Activated naive CD4-positive, alpha-beta T cell treated with anti-CD3 and anti-CD28 coated beads, Interleukin-2, amount 50 U/mL, for 24 hours (primary cell): ENCODE measurements around the gene CD7.

Experiments used
- H3K27ac Mint-ChIP-seq: one replicate; pipeline ENCODE4 v1.8.0; 2021; ENCODE audit warnings: mild to moderate bottlenecking, mixed read lengths
- H3K27me3 Mint-ChIP-seq: one replicate; pipeline ENCODE4 v1.8.0; 2021; ENCODE audit warnings: mixed read lengths
- H3K36me3 Mint-ChIP-seq: one replicate; pipeline ENCODE4 v1.8.0; 2021; ENCODE audit warnings: mixed read lengths
- H3K4me1 Mint-ChIP-seq: one replicate; pipeline ENCODE4 v1.8.0; 2021; ENCODE audit warnings: mixed read lengths
- H3K4me3 Mint-ChIP-seq: one replicate; pipeline ENCODE4 v1.8.0; 2021; ENCODE audit warnings: mild to moderate bottlenecking, mixed read lengths
- H3K9me3 Mint-ChIP-seq: one replicate; pipeline ENCODE4 v1.8.0; 2021; ENCODE audit warnings: mixed read lengths

CD7 gene

DNA sequence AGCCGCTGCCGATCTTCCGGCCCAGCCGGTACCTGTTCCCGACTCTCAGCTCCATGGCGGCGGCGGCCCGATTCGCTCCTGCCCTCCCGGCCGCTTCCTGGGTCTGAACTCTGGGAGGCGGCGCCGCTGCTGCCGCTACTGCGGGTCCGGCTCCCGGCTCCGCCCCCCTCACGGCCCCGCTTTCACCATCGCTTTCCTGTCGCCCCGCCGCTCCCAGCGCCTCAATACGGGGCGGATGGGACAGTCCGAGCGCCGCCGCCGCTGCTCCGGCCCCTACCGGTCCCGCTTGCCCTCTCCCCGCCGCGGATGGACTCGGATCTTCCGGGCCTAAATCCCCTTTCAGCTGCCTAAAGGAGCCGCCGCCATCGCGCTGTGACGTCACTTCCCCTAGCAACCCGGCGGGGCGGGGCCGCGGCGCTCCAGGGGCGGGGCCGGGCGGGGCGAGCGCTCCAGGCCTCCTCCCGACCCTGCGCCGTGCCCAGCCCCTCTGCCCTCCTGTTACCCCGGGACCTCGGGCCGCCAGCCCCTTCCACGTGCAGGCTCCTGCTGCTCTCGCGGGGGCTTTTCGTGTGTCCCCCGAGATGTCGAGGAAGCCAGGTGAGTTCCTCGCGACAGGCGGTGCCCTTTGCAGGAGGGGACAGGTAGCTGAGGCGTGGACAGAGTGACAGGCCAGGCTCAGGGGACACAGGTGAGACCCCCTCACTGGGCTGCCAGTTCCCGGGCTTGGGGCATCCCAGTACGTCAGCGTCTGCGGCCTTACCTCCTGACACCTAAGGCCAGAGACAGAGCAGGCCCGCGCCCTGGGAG lies 43.9 kb downstream of the CD7 start, which contains the start of gene CSNK1D:
TSS of gene CSNK1D (minus strand) at position 374 of the 807 bp plus-strand sequence. CDS start at position 55, 319 bp downstream.
- no peaks in the 10 kb centered on the region for H3K9me3 Mint-ChIP-seq

DNA sequence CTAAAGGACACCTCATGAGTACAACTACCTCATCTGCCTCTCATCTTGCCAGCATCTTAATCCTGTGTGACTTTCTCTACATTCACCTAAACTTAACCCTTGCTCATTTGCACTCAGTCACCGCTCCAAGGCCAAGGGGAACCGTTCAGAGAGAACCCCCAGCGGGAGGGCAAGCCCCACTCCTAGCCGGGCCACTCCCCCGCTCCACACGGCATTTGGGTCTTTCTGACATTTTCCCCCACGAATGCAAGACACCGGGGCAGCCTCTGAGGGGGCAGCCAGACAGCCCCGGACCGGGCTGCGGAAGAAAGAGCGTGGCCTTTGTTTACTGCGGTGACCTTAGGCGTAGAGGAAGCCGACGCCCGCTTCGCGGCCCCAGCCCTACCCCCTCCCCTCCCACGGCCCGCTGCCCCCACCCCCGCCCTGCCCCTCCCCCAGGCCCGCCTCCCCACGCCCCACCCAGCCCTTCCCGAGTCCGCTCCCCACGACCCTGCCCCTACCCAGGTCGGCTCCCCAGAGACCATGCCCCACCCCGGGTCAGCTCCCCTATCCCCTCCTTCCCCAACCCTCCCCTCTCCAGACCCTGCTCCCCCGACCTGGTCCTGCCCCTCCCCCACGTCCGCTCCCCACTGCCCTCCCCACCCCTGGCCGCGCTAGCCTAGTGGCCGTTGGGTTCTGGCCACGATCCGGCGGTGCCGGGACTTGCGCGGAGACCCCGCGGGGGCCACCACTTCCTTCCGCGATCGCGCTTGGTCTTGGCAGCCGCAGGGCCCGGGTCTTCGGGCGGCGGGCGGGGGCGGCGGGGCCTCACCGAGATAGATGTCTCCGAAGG lies 44.7 kb downstream of the CD7 start:
- H3K27ac Mint-ChIP-seq: peak overlapping the region; percentile 99
- peak overlapping the region; percentile 94 for H3K4me3 Mint-ChIP-seq
- H3K36me3 Mint-ChIP-seq: peaks cover 4% of the 10 kb centered on the region
- H3K9me3 Mint-ChIP-seq: no peaks in the 10 kb centered on the region
- H3K27me3 Mint-ChIP-seq: no peaks in the 10 kb centered on the region
- H3K4me1 Mint-ChIP-seq: peaks cover 47% of the 10 kb centered on the region

More for the DNA sequence above, 43.9 kb downstream of the CD7 start, which contains the start of gene CSNK1D:
- Mint-ChIP-seq H3K27me3 (no peaks in the 10 kb centered on the region), H3K36me3 (peaks cover 4% of the 10 kb centered on the region), H3K4me3 (peak within 1 kb of the TSS; percentile 94), H3K27ac (peak within 1 kb of the TSS; percentile 99), H3K4me1 (peaks cover 39% of the 10 kb centered on the region)

DNA sequence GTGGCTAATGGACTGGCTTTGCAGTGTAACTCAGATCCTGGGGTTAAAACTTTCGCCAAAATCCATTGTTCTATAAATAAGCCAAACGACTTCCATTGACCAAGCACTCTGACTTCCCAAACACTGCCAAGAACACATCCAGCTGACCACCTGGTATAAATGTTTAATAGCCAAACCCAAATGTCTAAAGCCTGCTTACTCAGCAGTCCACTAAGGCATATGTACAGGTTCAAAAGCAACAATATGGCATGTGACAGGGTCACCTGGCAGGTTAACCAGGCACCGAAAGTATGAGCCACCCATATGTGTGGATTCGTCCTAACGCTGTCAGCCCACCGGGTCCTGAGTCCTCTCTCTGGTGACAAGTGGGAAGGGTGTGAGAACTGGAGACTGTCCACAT lies 46.0 kb downstream of the CD7 start:
- Mint-ChIP-seq H3K4me1 (peaks cover 59% of the 10 kb centered on the region), H3K36me3 (peaks cover 4% of the 10 kb centered on the region), H3K9me3 (no peaks in the 10 kb centered on the region), H3K4me3 (peak overlapping the region; percentile 94), H3K27me3 (no peaks in the 10 kb centered on the region), H3K27ac (peak overlapping the region; percentile 38)

DNA sequence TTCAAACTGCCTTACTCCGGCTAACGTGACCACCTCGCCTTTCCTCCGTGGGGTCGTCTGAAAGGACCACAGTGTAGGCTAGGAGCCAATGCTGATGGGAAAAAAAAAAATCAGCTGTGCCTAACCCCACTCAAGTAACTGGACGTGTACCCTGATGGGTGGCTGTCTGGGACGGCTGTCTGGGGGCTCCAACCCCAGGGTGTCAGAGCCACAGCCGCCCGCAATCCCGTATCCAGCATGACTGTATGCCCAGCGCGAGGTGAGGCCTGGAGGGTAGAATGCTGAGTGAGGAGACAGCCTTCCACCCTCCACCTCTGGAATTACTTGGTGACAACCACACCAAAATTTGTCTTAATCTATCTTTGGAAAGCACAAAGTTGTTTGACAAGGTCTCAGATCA lies 46.8 kb downstream of the CD7 start:
- peak overlapping the region; percentile 94 for H3K4me3 Mint-ChIP-seq
- peaks cover 4% of the 10 kb centered on the region for H3K36me3 Mint-ChIP-seq
- peaks cover 65% of the 10 kb centered on the region for H3K4me1 Mint-ChIP-seq
- H3K27ac Mint-ChIP-seq: peak overlapping the region; percentile 46
- no peaks in the 10 kb centered on the region for H3K27me3 Mint-ChIP-seq
- no peaks in the 10 kb centered on the region for H3K9me3 Mint-ChIP-seq

DNA sequence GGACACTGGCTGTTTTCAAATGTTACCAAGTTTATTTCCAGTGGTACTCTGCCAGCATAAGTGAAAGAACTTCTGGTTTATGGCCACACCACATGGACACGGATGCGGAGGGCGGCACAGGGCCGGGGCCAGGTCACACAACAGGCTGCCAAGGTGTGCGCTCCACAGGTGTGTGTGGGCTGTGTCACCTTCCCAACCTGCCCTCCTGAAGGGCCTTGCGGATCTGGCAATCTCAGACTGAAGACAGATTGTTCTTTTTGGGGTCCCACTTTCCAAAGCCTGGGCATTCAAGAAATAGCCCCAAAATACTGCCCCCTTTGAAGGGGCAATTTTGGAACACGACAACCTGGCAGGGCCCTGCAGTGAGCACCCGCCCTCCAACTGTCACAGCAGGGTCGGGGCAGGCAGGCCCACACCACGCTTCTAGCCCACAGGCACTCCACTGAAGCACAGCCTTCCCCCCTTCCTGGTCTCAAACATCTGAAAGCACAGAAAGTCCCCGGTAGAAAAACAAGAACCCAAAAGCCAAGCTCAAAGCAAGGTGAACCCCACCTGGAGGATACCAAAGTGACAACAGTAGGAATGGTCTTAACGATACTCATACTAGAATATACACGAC lies 47.4 kb downstream of the CD7 start:
- Mint-ChIP-seq H3K27me3 (no peaks in the 10 kb centered on the region), H3K9me3 (no peaks in the 10 kb centered on the region), H3K36me3 (peaks cover 4% of the 10 kb centered on the region), H3K4me1 (peaks cover 67% of the 10 kb centered on the region), H3K4me3 (peak overlapping the region; percentile 94), H3K27ac (peak overlapping the region; percentile 87)

DNA sequence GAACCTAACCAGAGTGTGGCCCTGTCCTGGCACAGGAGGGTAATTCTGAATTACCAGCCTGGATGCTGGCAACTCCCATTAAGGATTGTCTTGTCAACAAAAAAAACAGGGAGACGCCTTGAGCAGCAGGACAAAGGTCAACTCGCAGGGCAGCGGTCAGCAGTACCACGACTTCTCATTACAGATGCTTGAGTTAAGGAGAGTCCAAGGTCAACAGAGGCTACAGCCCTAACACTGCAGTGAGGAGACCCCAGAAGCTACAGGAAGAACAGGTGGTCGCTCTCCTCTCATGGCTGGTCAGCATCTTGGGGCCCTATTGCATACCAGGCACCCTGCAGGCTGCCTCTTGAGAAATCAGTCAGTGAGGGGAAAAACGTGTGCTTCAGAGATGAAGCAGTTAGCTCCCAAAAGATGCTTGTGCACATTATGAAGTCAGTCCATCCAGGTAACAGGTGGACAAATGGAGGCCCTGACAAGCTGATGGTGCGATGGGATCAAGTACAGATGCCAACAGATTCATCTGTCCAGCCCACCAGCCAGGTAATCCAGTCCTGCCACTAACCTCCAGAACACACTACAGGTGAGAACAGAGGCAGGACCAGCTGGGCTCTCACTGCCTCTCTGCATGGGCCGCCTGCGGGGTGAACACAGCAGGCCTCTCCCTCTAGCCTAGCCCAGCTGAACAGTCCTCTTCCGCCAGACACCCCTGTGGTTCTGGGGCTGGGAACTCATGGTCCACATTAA lies 48.1 kb downstream of the CD7 start:
- Mint-ChIP-seq H3K27me3 (no peaks in the 10 kb centered on the region), H3K36me3 (peaks cover 6% of the 10 kb centered on the region), H3K9me3 (no peaks in the 10 kb centered on the region), H3K27ac (peak overlapping the region; percentile 87), H3K4me1 (peaks cover 67% of the 10 kb centered on the region), H3K4me3 (peak overlapping the region; percentile 94)

DNA sequence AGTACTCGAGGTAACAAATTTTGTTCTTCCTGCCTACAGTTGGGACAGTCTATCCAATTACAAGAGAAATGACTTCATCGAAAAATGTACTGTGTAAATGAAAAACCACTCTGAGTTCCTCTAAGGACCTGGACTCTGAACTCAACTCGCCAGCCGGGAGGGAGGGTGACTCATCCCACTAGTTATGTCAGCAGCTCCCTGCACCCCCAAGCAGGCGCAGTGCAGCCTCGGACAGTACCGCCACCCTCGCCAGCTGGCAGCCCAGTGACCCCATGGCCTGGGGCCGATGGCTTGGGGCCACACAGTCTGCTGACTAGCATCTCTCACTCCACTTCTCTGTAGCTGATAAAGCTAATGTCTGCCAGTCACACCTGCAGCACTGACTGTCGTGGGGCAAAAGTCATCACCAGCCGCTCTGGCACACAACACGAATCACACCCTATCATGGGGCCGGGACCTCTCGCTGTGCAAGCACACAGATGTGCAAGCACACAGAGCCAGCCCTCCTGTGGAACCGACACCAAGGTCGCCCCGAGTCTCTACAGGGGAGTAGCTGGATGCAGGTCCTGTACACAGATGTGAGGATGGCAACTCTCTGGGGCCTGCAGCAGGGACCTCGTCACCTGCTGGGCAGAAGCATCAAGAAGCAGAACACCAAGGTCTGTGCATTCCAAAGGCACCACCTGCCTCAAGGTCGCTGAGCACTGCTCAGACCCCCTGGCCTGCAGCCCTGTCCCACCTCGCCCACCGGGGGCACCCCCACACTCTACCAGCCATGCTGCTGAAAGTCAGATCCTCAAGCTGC lies 49.6 kb downstream of the CD7 start:
- Mint-ChIP-seq H3K9me3 (no peaks in the 10 kb centered on the region), H3K4me3 (peak overlapping the region; percentile 28), H3K27me3 (no peaks in the 10 kb centered on the region), H3K27ac (peak overlapping the region; percentile 49), H3K4me1 (peaks cover 67% of the 10 kb centered on the region), H3K36me3 (peaks cover 9% of the 10 kb centered on the region)

DNA sequence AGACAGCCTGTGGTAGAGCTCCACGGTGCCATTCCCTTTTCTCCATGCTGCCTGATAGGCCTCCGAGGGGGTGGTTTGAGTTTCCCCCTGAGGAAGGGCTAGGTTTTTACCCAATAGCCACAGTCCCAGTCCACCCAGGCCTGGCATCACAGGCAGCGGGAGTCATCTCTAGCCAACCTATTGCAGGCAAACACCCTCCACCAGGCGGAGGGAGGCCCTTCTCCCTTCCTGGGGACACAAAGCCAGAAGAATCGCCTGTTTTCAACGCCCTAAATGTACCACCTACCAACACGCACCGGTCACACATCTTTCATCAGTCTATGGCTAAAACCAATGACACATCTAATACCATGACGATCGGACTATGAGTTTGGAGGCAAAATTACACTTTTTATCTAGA lies 51.3 kb downstream of the CD7 start:
- peak overlapping the region; percentile 14 for H3K27ac Mint-ChIP-seq
- no peak overlapping the region for H3K4me3 Mint-ChIP-seq
- H3K4me1 Mint-ChIP-seq: peaks cover 54% of the 10 kb centered on the region
- peaks cover 9% of the 10 kb centered on the region for H3K36me3 Mint-ChIP-seq
- H3K9me3 Mint-ChIP-seq: no peaks in the 10 kb centered on the region
- H3K27me3 Mint-ChIP-seq: no peaks in the 10 kb centered on the region
